HAP-1 (cell line): Measurements from ENCODE around the gene SPSB4.
A peak's percentile ranks its signal among the peaks of the same experiment; 100 is the strongest.

ENCODE experiments used
- DNase-seq, 2 experiments: peaks; one replicate each; pipeline ENCODE4 v3.0.0-alpha.2; 2016 to 2020; ENCODE audit warnings: low spot score in 2 of 2
- H3K27me3 ChIP-seq: fragments of 250-450 bp; sonication (Bioruptor Pico); 2 replicates; pipeline ENCODE4 v1.5.1; 2020; ENCODE audit warnings: low read depth, mild to moderate bottlenecking, moderate library complexity
- H3K36me3 ChIP-seq: fragments of 250-450 bp; sonication (Bioruptor Pico); replicated peaks from 2 replicates; pipeline ENCODE4 v1.5.1; 2020; ENCODE audit warnings: mild to moderate bottlenecking
- H3K4me1 ChIP-seq: fragments of 250-450 bp; sonication (Bioruptor Pico); 2 replicates; pipeline ENCODE4 v1.5.1; 2020; ENCODE audit warnings: mild to moderate bottlenecking
- H3K4me3 ChIP-seq: fragments of 250-450 bp; sonication (Bioruptor Pico); 2 replicates; pipeline ENCODE4 v1.5.1; 2020; ENCODE audit warnings: mild to moderate bottlenecking, moderate library complexity
- H3K9me3 ChIP-seq: fragments of 250-450 bp; sonication (Bioruptor Pico); 2 replicates; pipeline ENCODE4 v1.5.1; 2020; ENCODE audit warnings: mild to moderate bottlenecking, moderate library complexity
- in situ Hi-C: fragments of 300-500 bp; cut with MboI; formaldehyde crosslinking; loops from 3 replicates; pipeline ENCODE4 v1.14.3; 2020; ENCODE audit warnings: low sequenced_read_pairs, inconsistent platforms, mixed read lengths

Gene SPSB4

GRCh38 chr3:141170678-141171295, 119.6 kb downstream of the SPSB4 start:
- no peaks in the 10 kb centered on the region for H3K4me1 ChIP-seq
- in situ Hi-C loops, result no loop called here
- no peak for DNase-seq

GRCh38 chr3:141174674-141175073, 123.5 kb downstream of the SPSB4 start:
- Histone ChIP-seq H3K36me3 (no peaks in the 10 kb centered on the region), H3K4me1 (no peaks in the 10 kb centered on the region), H3K9me3 (no peaks in the 10 kb centered on the region), H3K27me3 (no peaks in the 10 kb centered on the region; the same call in none of the 2 replicates), H3K4me3 (no peak overlapping the region)
- in situ Hi-C loops, result no loop called here
- DNase-seq, result no peak

More at GRCh38 chr3:141170678-141171295, 119.6 kb downstream of the SPSB4 start:
- Histone ChIP-seq H3K36me3 (no peaks in the 10 kb centered on the region), H3K9me3 (0 out of 2 replicates have a peak, but pooled peaks cover 4% of the 10 kb centered on the region), H3K27me3 (peaks cover 4% of the 10 kb centered on the region), H3K4me3 (no peak overlapping the region)

- Histone ChIP-seq H3K36me3 (no peaks in the 10 kb centered on the region), H3K27me3 (no peaks in the 10 kb centered on the region; the same call in 1 of the 2 replicates), H3K4me1 (no peaks in the 10 kb centered on the region), H3K4me3 (no peak overlapping the region), H3K9me3 (no peaks in the 10 kb centered on the region)
- in situ Hi-C loops, result no loop called here
- no peak for DNase-seq
Observed at GRCh38 chr3:141176775-141177174, 125.6 kb downstream of the SPSB4 start.

GRCh38 chr3:141178026-141178425, 126.9 kb downstream of the SPSB4 start:
- Histone ChIP-seq H3K4me1 (no peaks in the 10 kb centered on the region), H3K36me3 (no peaks in the 10 kb centered on the region), H3K27me3 (no peaks in the 10 kb centered on the region; the same call in 1 of the 2 replicates), H3K9me3 (no peaks in the 10 kb centered on the region), H3K4me3 (no peak overlapping the region)
- no peak for DNase-seq
- in situ Hi-C loops, result no loop called here

GRCh38 chr3:141178551-141178950, 127.4 kb downstream of the SPSB4 start:
- Histone ChIP-seq H3K4me3 (no peak overlapping the region), H3K36me3 (no peaks in the 10 kb centered on the region), H3K27me3 (no peaks in the 10 kb centered on the region; the same call in 1 of the 2 replicates), H3K9me3 (no peaks in the 10 kb centered on the region), H3K4me1 (no peaks in the 10 kb centered on the region)
- in situ Hi-C loops, result no loop called here
- DNase-seq, result no peak

GRCh38 chr3:141179983-141180382, 128.8 kb downstream of the SPSB4 start:
- no peak for DNase-seq
- Histone ChIP-seq H3K36me3 (no peaks in the 10 kb centered on the region), H3K4me3 (no peak overlapping the region), H3K27me3 (no peaks in the 10 kb centered on the region), H3K9me3 (no peaks in the 10 kb centered on the region), H3K4me1 (no peaks in the 10 kb centered on the region)
- in situ Hi-C loops, result no loop called here

- Histone ChIP-seq H3K4me3 (no peak overlapping the region), H3K27me3 (no peaks in the 10 kb centered on the region), H3K4me1 (no peaks in the 10 kb centered on the region), H3K9me3 (no peaks in the 10 kb centered on the region), H3K36me3 (no peaks in the 10 kb centered on the region)
- DNase-seq, result no peak
- in situ Hi-C loops, result no loop called here
Observed at GRCh38 chr3:141181196-141181595, 130.0 kb downstream of the SPSB4 start.

- H3K4me1 ChIP-seq, result no peaks in the 10 kb centered on the region
- in situ Hi-C loops, result no loop called here
- DNase-seq, result no peak
- no peak overlapping the region for H3K4me3 ChIP-seq
- H3K36me3 ChIP-seq, result no peaks in the 10 kb centered on the region
- no peaks in the 10 kb centered on the region for H3K27me3 ChIP-seq
- no peaks in the 10 kb centered on the region for H3K9me3 ChIP-seq
Observed at GRCh38 chr3:141181819-141182218, 130.7 kb downstream of the SPSB4 start.

- no peaks in the 10 kb centered on the region for H3K27me3 ChIP-seq
- H3K36me3 ChIP-seq, result no peaks in the 10 kb centered on the region
- DNase-seq, result no peak
- H3K9me3 ChIP-seq, result no peaks in the 10 kb centered on the region
- H3K4me3 ChIP-seq, result no peak overlapping the region
- no peaks in the 10 kb centered on the region for H3K4me1 ChIP-seq
- in situ Hi-C loops, result no loop called here
Observed at GRCh38 chr3:141183606-141184005, 132.5 kb downstream of the SPSB4 start.

- Histone ChIP-seq H3K27me3 (no peaks in the 10 kb centered on the region), H3K4me3 (no peak overlapping the region), H3K36me3 (no peaks in the 10 kb centered on the region), H3K4me1 (no peaks in the 10 kb centered on the region), H3K9me3 (no peaks in the 10 kb centered on the region)
- DNase-seq, result no peak
- in situ Hi-C loops, result no loop called here
Observed at GRCh38 chr3:141184430-141184829, 133.3 kb downstream of the SPSB4 start.

GRCh38 chr3:141191097-141191749, 140.1 kb downstream of the SPSB4 start:
- Histone ChIP-seq H3K27me3 (0 out of 2 replicates have a peak, but pooled peaks cover under 1% of the 10 kb centered on the region), H3K36me3 (no peaks in the 10 kb centered on the region), H3K4me1 (no peaks in the 10 kb centered on the region), H3K9me3 (no peaks in the 10 kb centered on the region), H3K4me3 (no peak overlapping the region)
- in situ Hi-C loops, result loop anchor here (5.0 to 10.0 kb wide), 2 partner anchors 194 to 296 kb away; no protein-coding TSS in a partner anchor
- no peak for DNase-seq

GRCh38 chr3:141192345-141192744, 141.2 kb downstream of the SPSB4 start:
- Histone ChIP-seq H3K4me3 (no peak overlapping the region), H3K27me3 (peaks cover 4% of the 10 kb centered on the region; the same call in 1 of the 2 replicates), H3K36me3 (no peaks in the 10 kb centered on the region), H3K9me3 (no peaks in the 10 kb centered on the region), H3K4me1 (no peaks in the 10 kb centered on the region)
- in situ Hi-C loops, result loop anchor here (5.0 to 10.0 kb wide), 2 partner anchors 195 to 298 kb away; no protein-coding TSS in a partner anchor
- DNase-seq, result peak; percentile 84 to 97

GRCh38 chr3:141193066-141193830, 142.1 kb downstream of the SPSB4 start:
- no peak for DNase-seq
- in situ Hi-C loops, result loop anchor here (5.0 to 10.0 kb wide), 2 partner anchors 196 to 298 kb away; no protein-coding TSS in a partner anchor

More at GRCh38 chr3:141193066-141193830, 142.1 kb downstream of the SPSB4 start:
- Histone ChIP-seq H3K9me3 (no peaks in the 10 kb centered on the region; the same call in 1 of the 2 replicates), H3K36me3 (no peaks in the 10 kb centered on the region), H3K27me3 (peaks cover 13% of the 10 kb centered on the region; the same call in 1 of the 2 replicates), H3K4me1 (no peaks in the 10 kb centered on the region), H3K4me3 (no peak overlapping the region)
